Myometrial cell (primary cell): Measurements from ENCODE around the gene NCLN. TPM values are rescaled to one million over a fixed set of nuclear protein-coding genes. Genes with fewer than 3 reads are reported as not detected.

Source experiments
- total RNA-seq: library from RNA; depleted of rRNA; stranded (reverse); fragments of >200 nt; gene quantifications from 2 replicates; pipeline ENCODE4 v1.2.3, GENCODE V29; 2015

Gene NCLN, protein sequence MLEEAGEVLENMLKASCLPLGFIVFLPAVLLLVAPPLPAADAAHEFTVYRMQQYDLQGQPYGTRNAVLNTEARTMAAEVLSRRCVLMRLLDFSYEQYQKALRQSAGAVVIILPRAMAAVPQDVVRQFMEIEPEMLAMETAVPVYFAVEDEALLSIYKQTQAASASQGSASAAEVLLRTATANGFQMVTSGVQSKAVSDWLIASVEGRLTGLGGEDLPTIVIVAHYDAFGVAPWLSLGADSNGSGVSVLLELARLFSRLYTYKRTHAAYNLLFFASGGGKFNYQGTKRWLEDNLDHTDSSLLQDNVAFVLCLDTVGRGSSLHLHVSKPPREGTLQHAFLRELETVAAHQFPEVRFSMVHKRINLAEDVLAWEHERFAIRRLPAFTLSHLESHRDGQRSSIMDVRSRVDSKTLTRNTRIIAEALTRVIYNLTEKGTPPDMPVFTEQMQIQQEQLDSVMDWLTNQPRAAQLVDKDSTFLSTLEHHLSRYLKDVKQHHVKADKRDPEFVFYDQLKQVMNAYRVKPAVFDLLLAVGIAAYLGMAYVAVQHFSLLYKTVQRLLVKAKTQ
- 124 and 130 TPM in 2 replicates for total RNA-seq

DNA sequence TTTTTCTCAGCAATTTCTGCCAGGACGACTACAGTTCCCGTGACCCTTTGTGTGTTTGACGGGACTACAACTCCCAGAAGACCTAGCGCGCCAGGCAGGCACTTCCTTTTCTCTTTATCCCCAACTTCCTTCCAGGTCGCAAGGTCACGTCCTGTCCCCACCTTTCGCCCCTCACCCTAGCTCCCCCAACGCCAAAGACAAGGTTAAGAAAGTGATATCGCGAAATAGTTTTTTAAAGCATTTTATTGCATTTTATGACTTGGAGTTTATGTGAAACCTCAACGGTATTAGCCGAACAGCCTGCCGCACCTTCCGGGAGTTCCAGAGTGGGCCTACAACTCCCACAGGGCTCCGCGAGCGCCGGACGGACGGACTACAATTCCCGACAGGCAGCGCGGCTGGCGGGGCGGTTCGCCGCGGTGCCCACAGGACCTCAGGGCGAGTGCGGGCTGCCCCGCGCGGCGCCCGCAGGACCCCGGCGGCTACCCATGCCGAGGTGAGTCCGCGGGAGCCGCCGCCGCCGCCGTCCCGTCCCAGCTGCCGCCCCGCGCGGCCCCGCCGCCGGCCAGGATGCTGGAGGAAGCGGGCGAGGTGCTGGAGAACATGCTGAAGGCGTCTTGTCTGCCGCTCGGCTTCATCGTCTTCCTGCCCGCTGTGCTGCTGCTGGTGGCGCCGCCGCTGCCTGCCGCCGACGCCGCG, at the start of gene NCLN:
NCLN (plus strand) TSS at position 470 of the 699 bp plus-strand sequence; CDS start at position 571, 101 bp downstream.

DNA sequence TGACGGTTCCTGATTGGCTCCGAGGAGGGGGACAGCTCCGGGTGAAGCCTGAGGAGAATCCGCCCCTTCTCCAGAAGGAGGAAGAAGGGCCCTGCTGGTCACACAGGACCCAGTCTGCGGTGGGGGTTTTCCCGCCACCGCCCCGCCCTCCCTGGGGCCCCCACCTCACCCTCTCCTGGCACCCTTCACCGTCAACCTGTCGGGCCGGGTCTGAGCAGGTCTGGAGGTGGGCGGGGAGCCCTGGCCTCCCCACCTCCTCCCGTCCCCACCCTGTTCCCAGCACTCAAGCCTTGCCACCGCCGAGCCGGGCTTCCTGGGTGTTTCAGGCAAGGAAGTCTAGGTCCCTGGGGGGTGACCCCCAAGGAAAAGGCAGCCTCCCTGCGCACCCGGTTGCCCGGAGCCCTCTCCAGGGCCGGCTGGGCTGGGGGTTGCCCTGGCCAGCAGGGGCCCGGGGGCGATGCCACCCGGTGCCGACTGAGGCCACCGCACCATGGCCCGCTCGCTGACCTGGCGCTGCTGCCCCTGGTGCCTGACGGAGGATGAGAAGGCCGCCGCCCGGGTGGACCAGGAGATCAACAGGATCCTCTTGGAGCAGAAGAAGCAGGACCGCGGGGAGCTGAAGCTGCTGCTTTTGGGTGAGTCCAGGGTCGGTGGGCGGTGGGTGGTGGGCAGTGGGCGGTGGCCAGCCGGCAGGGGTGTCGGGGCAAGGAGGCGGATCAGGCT, 49.6 kb upstream of the NCLN start, which contains the start of gene GNA15:
GNA15 (plus strand) TSS at position 73 of the 723 bp plus-strand sequence; CDS start at position 491, 418 bp downstream.

DNA sequence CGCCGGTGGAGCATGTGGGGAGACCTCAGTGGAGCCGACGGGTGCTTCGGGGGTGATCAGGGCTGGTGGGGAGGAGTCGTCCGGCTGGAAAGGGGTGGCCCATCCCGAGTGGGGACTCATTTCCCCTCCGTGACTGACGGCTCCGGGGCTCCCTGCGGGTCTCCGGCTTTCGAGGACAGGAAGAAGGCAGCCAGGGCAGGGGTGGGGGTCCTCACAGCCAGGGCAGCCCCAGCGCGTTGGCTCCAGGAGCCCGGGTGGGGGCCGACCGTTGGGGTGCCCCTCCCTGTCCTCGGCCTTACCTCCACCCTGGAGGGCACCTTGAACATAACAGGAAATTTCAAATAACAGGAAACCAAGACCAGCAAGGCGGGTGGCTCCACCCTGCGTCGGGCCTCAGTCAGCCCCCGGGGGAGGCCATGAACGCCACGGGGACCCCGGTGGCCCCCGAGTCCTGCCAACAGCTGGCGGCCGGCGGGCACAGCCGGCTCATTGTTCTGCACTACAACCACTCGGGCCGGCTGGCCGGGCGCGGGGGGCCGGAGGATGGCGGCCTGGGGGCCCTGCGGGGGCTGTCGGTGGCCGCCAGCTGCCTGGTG, 7.3 kb upstream of the NCLN start, which contains the start of gene S1PR4:
S1PR4 (plus strand) TSS at position 393 of the 596 bp plus-strand sequence; CDS start at position 417, 24 bp downstream.

DNA sequence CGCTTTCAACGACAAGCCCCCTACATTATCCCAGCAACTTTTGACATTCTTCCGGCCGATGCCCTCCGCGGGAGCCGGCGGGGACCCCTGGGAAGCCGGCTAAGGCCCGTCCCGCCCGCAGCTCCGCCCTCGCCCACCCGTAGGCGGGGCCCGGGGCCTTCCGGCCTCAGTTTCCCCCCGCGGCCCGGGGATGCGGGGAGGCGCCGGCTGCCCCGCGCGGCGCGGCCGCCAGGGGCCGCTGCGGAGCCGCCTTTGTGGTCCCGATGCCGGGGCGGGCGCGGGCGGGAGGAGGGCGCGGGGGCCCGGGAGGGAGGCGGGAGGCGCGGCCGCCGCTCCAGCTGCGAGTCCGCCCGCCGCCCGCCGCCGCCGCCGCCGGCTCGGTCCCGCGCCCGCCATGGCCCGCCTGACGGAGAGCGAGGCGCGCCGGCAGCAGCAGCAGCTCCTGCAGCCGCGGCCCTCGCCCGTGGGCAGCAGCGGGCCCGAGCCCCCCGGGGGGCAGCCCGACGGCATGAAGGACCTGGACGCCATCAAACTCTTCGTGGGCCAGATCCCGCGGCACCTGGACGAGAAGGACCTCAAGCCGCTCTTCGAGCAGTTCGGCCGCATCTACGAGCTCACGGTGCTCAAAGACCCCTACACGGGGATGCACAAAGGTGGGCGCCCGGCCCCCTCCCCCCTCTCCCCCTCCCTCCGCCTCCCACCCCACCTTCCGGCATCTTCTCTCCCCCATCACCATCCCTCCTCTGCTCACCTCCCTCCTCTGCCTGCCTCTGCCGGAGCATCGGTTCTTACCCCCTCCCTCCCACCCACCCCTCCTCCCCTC, 38.8 kb downstream of the NCLN start, which contains the start of gene CELF5:
CELF5 (plus strand) TSS at position 316 of the 823 bp plus-strand sequence; CDS start at position 395, 79 bp downstream.

Other genes with a start within 250 kb of the NCLN start
- 2.0 and 3.5 TPM in 2 replicates for gene ZNF77, start 241.0 kb upstream of the NCLN start, total RNA-seq
- gene TLE6, start 208.4 kb upstream of the NCLN start, total RNA-seq, result 0.71 and 3.7 TPM in 2 replicates
- gene TLE2, start 156.7 kb upstream of the NCLN start, total RNA-seq, result 0.58 and 1.9 TPM in 2 replicates
- gene TLE5, start 123.4 kb upstream of the NCLN start, total RNA-seq, result 358 and 456 TPM in 2 replicates
- gene GNA11, start 91.6 kb upstream of the NCLN start, total RNA-seq, result 58.0 and 86.2 TPM in 2 replicates
- 0.35 TPM in 1 of 2 replicates, not detected in the other for gene GNA15, start 49.9 kb upstream of the NCLN start, total RNA-seq
- gene S1PR4, start 7.2 kb upstream of the NCLN start, total RNA-seq, result not detected in 2 replicates
- not detected in 2 replicates for gene CELF5, start 38.7 kb downstream of the NCLN start, total RNA-seq
- 38.3 and 43.4 TPM in 2 replicates for gene NFIC, start 180.7 kb downstream of the NCLN start, total RNA-seq